HUES64 (cell line): ENCODE measurements around the gene KCNK18.
A peak's percentile ranks its signal among the peaks of the same experiment; 100 is the strongest.

ENCODE experiments used
- H3K27ac ChIP-seq: 2 replicates; pipeline ENCODE4 v1.7.0; 2013; ENCODE audit warnings: low read depth, low read length, inconsistent platforms
- H3K27me3 ChIP-seq: 2 replicates; pipeline ENCODE4 v1.6.1; 2013; ENCODE audit warnings: mild to moderate bottlenecking, low read length; ENCODE audit not compliant: insufficient read depth
- H3K36me3 ChIP-seq: 2 replicates; pipeline ENCODE4 v1.6.1; 2013; ENCODE audit warnings: mild to moderate bottlenecking, low read length; ENCODE audit not compliant: insufficient read depth
- H3K4me1 ChIP-seq: 2 replicates; pipeline ENCODE4 v1.6.1; 2013; ENCODE audit warnings: mild to moderate bottlenecking, low read length, moderate library complexity; ENCODE audit not compliant: insufficient read depth
- H3K4me3 ChIP-seq: 2 replicates; pipeline ENCODE4 v1.5.1; 2013; ENCODE audit warnings: mild to moderate bottlenecking, low read length, moderate library complexity
- H3K9ac ChIP-seq: 2 replicates; pipeline ENCODE4 v1.6.1; 2013; ENCODE audit warnings: mild to moderate bottlenecking, low read depth, low read length
- H3K9me3 ChIP-seq: 2 replicates; pipeline ENCODE4 v1.6.1; 2013; ENCODE audit warnings: low read depth, low read length; ENCODE audit not compliant: insufficient read depth
- WGBS: fragments of 150-250, 120-280 bp; methylation state at CpG from one replicate; pipeline ENCODE4 v1.1.7; 2013; ENCODE audit warnings: missing lambda C conversion rate; 5-methylcytosine and 5-hydroxymethylcytosine counted together

KCNK18 gene

GRCh38 chr10:117241541-117242462 lies 44.5 kb downstream of the KCNK18 start:
- Histone ChIP-seq H3K27me3 (peaks cover 58% of the 10 kb centered on the region), H3K4me1 (0 out of 2 replicates have a peak, but pooled peaks cover 3% of the 10 kb centered on the region), H3K9me3 (no peaks in the 10 kb centered on the region), H3K9ac (no peak overlapping the region), H3K36me3 (no peaks in the 10 kb centered on the region), H3K27ac (no peak overlapping the region), H3K4me3 (peak overlapping the region; percentile 65)
- WGBS, result 7% methylated on average over 55 of the region's 56 CpGs

- H3K36me3 ChIP-seq, result no peaks in the 10 kb centered on the region
- H3K4me1 ChIP-seq, result 0 out of 2 replicates have a peak, but pooled peaks cover 3% of the 10 kb centered on the region
- peaks cover 58% of the 10 kb centered on the region for H3K27me3 ChIP-seq
- WGBS, result 94% methylated on average over 8 of the region's 8 CpGs
- no peak overlapping the region for H3K4me3 ChIP-seq
- H3K27ac ChIP-seq, result no peak overlapping the region
- no peaks in the 10 kb centered on the region for H3K9me3 ChIP-seq
- H3K9ac ChIP-seq, result no peak overlapping the region
Measured at GRCh38 chr10:117242463-117242832, 45.2 kb downstream of the KCNK18 start.

GRCh38 chr10:117246997-117247671 lies 49.8 kb downstream of the KCNK18 start:
- peaks cover 29% of the 10 kb centered on the region for H3K27me3 ChIP-seq
- no peaks in the 10 kb centered on the region for H3K36me3 ChIP-seq
- no peaks in the 10 kb centered on the region for H3K9me3 ChIP-seq
- 90% methylated on average over 3 of the region's 3 CpGs for WGBS
- no peak overlapping the region for H3K9ac ChIP-seq
- no peak overlapping the region for H3K27ac ChIP-seq
- no peak overlapping the region for H3K4me3 ChIP-seq
- H3K4me1 ChIP-seq, result peaks cover 11% of the 10 kb centered on the region

- peaks cover 10% of the 10 kb centered on the region for H3K4me1 ChIP-seq
- 82% methylated on average over 10 of the region's 10 CpGs for WGBS
- H3K9ac ChIP-seq, result no peak overlapping the region
- no peaks in the 10 kb centered on the region for H3K36me3 ChIP-seq
- peaks cover 12% of the 10 kb centered on the region for H3K27me3 ChIP-seq
- H3K4me3 ChIP-seq, result no peak overlapping the region
- no peak overlapping the region for H3K27ac ChIP-seq
- no peaks in the 10 kb centered on the region for H3K9me3 ChIP-seq
Measured at GRCh38 chr10:117248750-117249465, 51.6 kb downstream of the KCNK18 start.

- H3K9me3 ChIP-seq, result no peaks in the 10 kb centered on the region
- no peaks in the 10 kb centered on the region for H3K36me3 ChIP-seq
- no peak overlapping the region for H3K27ac ChIP-seq
- no peak overlapping the region for H3K9ac ChIP-seq
- 78% methylated on average over 6 of the region's 6 CpGs for WGBS
- H3K4me3 ChIP-seq, result no peak overlapping the region
- H3K27me3 ChIP-seq, result peaks cover 5% of the 10 kb centered on the region
- peaks cover 10% of the 10 kb centered on the region for H3K4me1 ChIP-seq
Measured at GRCh38 chr10:117249493-117250093, 52.3 kb downstream of the KCNK18 start.

GRCh38 chr10:117250411-117250810 lies 53.1 kb downstream of the KCNK18 start:
- no peaks in the 10 kb centered on the region for H3K9me3 ChIP-seq
- H3K4me1 ChIP-seq, result peaks cover 10% of the 10 kb centered on the region
- H3K4me3 ChIP-seq, result no peak overlapping the region
- H3K27ac ChIP-seq, result no peak overlapping the region
- no peaks in the 10 kb centered on the region for H3K36me3 ChIP-seq
- no peak overlapping the region; the same call in 1 of the 2 replicates for H3K9ac ChIP-seq
- H3K27me3 ChIP-seq, result no peaks in the 10 kb centered on the region
- 65% methylated on average over 7 of the region's 7 CpGs for WGBS

- Histone ChIP-seq H3K9me3 (no peaks in the 10 kb centered on the region), H3K27me3 (no peaks in the 10 kb centered on the region), H3K9ac (no peak overlapping the region), H3K36me3 (no peaks in the 10 kb centered on the region), H3K27ac (no peak overlapping the region), H3K4me3 (no peak overlapping the region), H3K4me1 (peaks cover 10% of the 10 kb centered on the region)
- 76% methylated on average over 9 of the region's 9 CpGs for WGBS
Measured at GRCh38 chr10:117253908-117254307, 56.6 kb downstream of the KCNK18 start.

GRCh38 chr10:117254338-117254737 lies 57.0 kb downstream of the KCNK18 start:
- 79% methylated on average over 9 of the region's 9 CpGs for WGBS
- H3K9me3 ChIP-seq, result no peaks in the 10 kb centered on the region
- no peak overlapping the region for H3K27ac ChIP-seq
- no peaks in the 10 kb centered on the region for H3K36me3 ChIP-seq
- peaks cover 10% of the 10 kb centered on the region for H3K4me1 ChIP-seq
- H3K9ac ChIP-seq, result no peak overlapping the region
- H3K4me3 ChIP-seq, result no peak overlapping the region
- no peaks in the 10 kb centered on the region for H3K27me3 ChIP-seq

GRCh38 chr10:117254774-117255735 lies 57.8 kb downstream of the KCNK18 start:
- WGBS, result 90% methylated on average over 26 of the region's 26 CpGs
- Histone ChIP-seq H3K27ac (no peak overlapping the region), H3K9ac (no peak overlapping the region), H3K36me3 (no peaks in the 10 kb centered on the region), H3K4me1 (peaks cover 15% of the 10 kb centered on the region), H3K9me3 (no peaks in the 10 kb centered on the region), H3K27me3 (no peaks in the 10 kb centered on the region), H3K4me3 (no peak overlapping the region)

- H3K4me1 ChIP-seq, result peaks cover 20% of the 10 kb centered on the region
- no peaks in the 10 kb centered on the region for H3K9me3 ChIP-seq
- no peaks in the 10 kb centered on the region for H3K36me3 ChIP-seq
- H3K9ac ChIP-seq, result no peak overlapping the region
- H3K27ac ChIP-seq, result no peak overlapping the region
- no peak overlapping the region for H3K4me3 ChIP-seq
- H3K27me3 ChIP-seq, result no peaks in the 10 kb centered on the region
- WGBS, result 90% methylated on average over 9 of the region's 9 CpGs
Measured at GRCh38 chr10:117255835-117256460, 58.7 kb downstream of the KCNK18 start.
